ENCODE data around the gene OMG.

Gene OMG

DNA sequence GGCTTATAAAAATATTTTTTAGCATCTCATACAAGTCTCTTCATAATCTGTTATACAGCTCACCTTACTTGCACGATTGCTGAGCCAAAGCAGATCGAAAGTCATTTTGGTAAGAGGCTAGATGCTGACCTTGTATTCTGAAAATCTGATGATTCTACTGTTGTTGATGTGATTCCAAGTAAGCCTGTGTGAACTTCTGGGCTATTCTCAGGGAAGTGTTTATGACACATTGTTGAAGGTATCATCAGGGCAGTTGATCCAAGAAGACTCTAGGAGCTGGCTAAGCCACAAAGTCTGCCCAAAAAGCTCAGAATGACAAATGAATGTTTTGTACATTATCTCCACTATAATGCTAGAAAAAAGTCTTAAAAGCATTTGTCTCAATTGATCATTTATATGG lies 16.0 kb downstream of the OMG start:
- DNase-seq (ENCODE audit: low read depth) = no peak
- H3K4me3 ChIP-seq (ENCODE audit: low read depth, low read length) = no peak overlapping the region
- in situ Hi-C loops (cut with HindIII; ENCODE audit: low sequenced_read_pairs) = no loop called here
- TF ChIP-seq CTCF (IDR thresholded peaks at IDR 0.05; ENCODE audit: low read depth, low read length, missing control alignments) = no peak

GRCh38 chr17:31279401-31279800 lies 17.6 kb downstream of the OMG start:
- TF ChIP-seq CTCF (IDR thresholded peaks at IDR 0.05; ENCODE audit: low read depth, low read length, missing control alignments) = no peak
- in situ Hi-C loops (cut with HindIII; ENCODE audit: low sequenced_read_pairs) = no loop called here
- DNase-seq (ENCODE audit: low read depth) = no peak
- H3K4me3 ChIP-seq (ENCODE audit: low read depth, low read length) = no peak overlapping the region

GRCh38 chr17:31275116-31275515 lies 21.9 kb downstream of the OMG start:
- in situ Hi-C loops (cut with HindIII; ENCODE audit: low sequenced_read_pairs) = no loop called here
- no peak overlapping the region for H3K4me3 ChIP-seq (ENCODE audit: low read depth, low read length)
- TF ChIP-seq CTCF (IDR thresholded peaks at IDR 0.05; ENCODE audit: low read depth, low read length, missing control alignments) = no peak
- DNase-seq (ENCODE audit: low read depth) = no peak

GRCh38 chr17:31274252-31274651 lies 22.8 kb downstream of the OMG start:
- in situ Hi-C loops (cut with HindIII; ENCODE audit: low sequenced_read_pairs) = no loop called here
- no peak for TF ChIP-seq CTCF (IDR thresholded peaks at IDR 0.05; ENCODE audit: low read depth, low read length, missing control alignments)
- DNase-seq (ENCODE audit: low read depth) = no peak
- no peak overlapping the region for H3K4me3 ChIP-seq (ENCODE audit: low read depth, low read length)

DNA sequence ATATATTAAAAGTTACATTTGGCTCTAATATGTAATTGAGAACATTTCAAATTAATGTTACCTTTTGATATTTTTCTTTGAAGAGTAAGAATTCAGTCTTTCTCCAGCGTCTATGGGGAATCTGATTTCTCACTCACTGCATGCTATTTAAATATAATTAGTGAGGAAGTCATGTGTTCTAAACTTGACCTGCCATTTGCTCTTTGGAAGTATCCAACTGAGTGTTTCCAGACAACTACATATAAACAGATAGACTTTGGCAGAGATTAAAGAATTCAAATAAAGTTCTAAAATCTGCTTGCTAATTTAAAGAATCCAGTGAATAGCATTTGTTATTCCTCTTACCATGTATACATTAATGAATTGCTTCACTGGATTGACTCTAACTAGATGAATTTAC lies 23.5 kb downstream of the OMG start:
- in situ Hi-C loops (cut with HindIII; ENCODE audit: low sequenced_read_pairs) = no loop called here

DNA sequence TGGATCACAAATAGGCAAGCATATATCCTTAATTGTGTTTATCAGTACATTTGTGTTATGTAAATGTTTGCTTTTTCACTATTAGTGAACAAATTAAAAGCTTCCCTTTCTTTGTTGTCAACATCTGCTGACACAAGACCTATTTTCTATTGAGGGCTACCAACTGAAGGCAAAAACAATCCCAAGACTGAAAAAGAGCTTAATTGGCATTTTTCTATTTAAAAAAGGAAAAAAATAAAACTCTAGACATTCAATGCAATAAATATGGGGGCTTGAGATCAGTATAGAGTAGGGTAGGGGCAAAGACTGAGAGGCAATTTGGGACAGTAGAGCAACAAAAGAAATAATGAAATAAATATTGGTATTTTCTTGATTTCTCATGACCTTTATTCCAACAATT lies 24.2 kb downstream of the OMG start:
- no peak for TF ChIP-seq CTCF (IDR thresholded peaks at IDR 0.05; ENCODE audit: low read depth, low read length, missing control alignments)
- in situ Hi-C loops (cut with HindIII; ENCODE audit: low sequenced_read_pairs) = no loop called here
- DNase-seq (ENCODE audit: low read depth) = no peak
- no peak overlapping the region for H3K4me3 ChIP-seq (ENCODE audit: low read depth, low read length)

More for the DNA sequence above, 23.5 kb downstream of the OMG start:
- TF ChIP-seq CTCF (IDR thresholded peaks at IDR 0.05; ENCODE audit: low read depth, low read length, missing control alignments) = no peak
- no peak overlapping the region for H3K4me3 ChIP-seq (ENCODE audit: low read depth, low read length)
- DNase-seq (ENCODE audit: low read depth) = no peak

DNA sequence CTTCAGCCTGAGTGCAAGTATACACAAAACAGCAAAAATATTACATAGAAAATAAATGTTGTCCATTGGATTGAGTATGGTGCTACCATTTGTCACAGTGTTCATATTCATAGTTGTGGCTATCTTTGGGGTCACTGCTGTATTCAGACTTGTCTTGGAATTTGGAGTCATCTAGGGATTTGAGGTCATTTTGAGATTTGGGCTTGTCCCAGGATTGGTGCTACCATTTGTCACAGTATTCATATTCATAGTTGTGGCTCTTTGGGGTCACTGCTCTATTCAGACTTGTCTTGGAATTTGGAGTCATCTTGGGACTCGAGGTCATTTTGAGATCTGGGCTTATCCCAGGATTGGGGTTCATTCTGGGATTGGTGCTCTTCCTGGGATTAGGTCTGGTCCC lies 24.8 kb downstream of the OMG start:
- DNase-seq (ENCODE audit: low read depth) = no peak
- in situ Hi-C loops (cut with HindIII; ENCODE audit: low sequenced_read_pairs) = no loop called here
- no peak for TF ChIP-seq CTCF (IDR thresholded peaks at IDR 0.05; ENCODE audit: low read depth, low read length, missing control alignments)
- no peak overlapping the region for H3K4me3 ChIP-seq (ENCODE audit: low read depth, low read length)
